PC-9 (cell line): Measurements from ENCODE around the gene SYT1. TPM values are rescaled to one million over a fixed set of nuclear protein-coding genes. Genes with fewer than 3 reads are reported as not detected.

ENCODE experiments used
- BruUV-seq: library from RNA; stranded (reverse); fragments of 400-500 nt; replicated peaks from 2 replicates; lab custom pipeline; 2021; lab: Mats Ljungman, UMichigan
- CTCF ChIA-PET: fragments of 300-600 bp; sonication (Branson Sonifier 250); formaldehyde crosslinking; loops from one replicate; lab custom pipeline; 2022; ENCODE audit warnings: antibody characterized with exemption; lab: Charles Lee
- POLR2A ChIA-PET: fragments of 300-600 bp; sonication (Branson Sonifier 250); formaldehyde crosslinking; loops from one replicate; lab custom pipeline; 2022; ENCODE audit warnings: antibody characterized with exemption; ENCODE audit not compliant: unreplicated experiment; lab: Charles Lee
- DNase-seq, 2 experiments: peaks; one replicate each; pipeline versions ENCODE4 v3.0.0 to v3.0.0-alpha.2; 2015 to 2022; ENCODE audit warnings: mixed read lengths in 1 of 2
- H2AFZ ChIP-seq: fragments of 200-600 bp; sonication (generic); 2 replicates; pipeline ENCODE4 v1.8.1; 2017; ENCODE audit warnings: antibody characterized with exemption
- H3F3A ChIP-seq: fragments of 200-600 bp; sonication (generic); 2 replicates; pipeline ENCODE4 v1.8.1; 2017; ENCODE audit warnings: antibody characterized with exemption, mild to moderate bottlenecking, low read depth; ENCODE audit not compliant: insufficient read depth
- H3K27ac ChIP-seq: fragments of 200-600 bp; sonication (generic); 2 replicates; pipeline ENCODE4 v1.6.1; 2016; ENCODE audit warnings: mixed run types
- H3K27me3 ChIP-seq: fragments of 200-600 bp; sonication (generic); 2 replicates; pipeline ENCODE4 v1.6.1; 2016; ENCODE audit warnings: low read depth, mixed run types; ENCODE audit not compliant: insufficient read depth
- H3K36me3 ChIP-seq: fragments of 200-600 bp; sonication (generic); 2 replicates; pipeline ENCODE4 v1.6.1; 2016; ENCODE audit warnings: low read depth, mixed run types
- H3K4me1 ChIP-seq: fragments of 200-600 bp; sonication (generic); replicated peaks from 2 replicates; pipeline ENCODE4 v1.6.1; 2016; ENCODE audit warnings: mixed run types; ENCODE audit not compliant: insufficient read depth
- H3K4me2 ChIP-seq: fragments of 200-600 bp; sonication (generic); 2 replicates; pipeline ENCODE4 v1.6.1; 2017; ENCODE audit warnings: mixed run types
- H3K4me3 ChIP-seq: fragments of 200-600 bp; sonication (generic); 2 replicates; pipeline ENCODE4 v1.6.1; 2016; ENCODE audit warnings: mixed run types
- H3K79me2 ChIP-seq: fragments of 200-600 bp; sonication (generic); 2 replicates; pipeline ENCODE4 v1.6.1; 2017; ENCODE audit warnings: low read depth, mixed run types
- H3K9me2 ChIP-seq: fragments of 200-600 bp; sonication (generic); 2 replicates; pipeline ENCODE4 v1.8.1; 2017; ENCODE audit warnings: mild to moderate bottlenecking; ENCODE audit not compliant: insufficient read depth
- H3K9me3 ChIP-seq: fragments of 200-600 bp; sonication (generic); 2 replicates; pipeline ENCODE4 v1.8.1; 2016; ENCODE audit warnings: low read depth; ENCODE audit not compliant: insufficient read depth
- H4K20me1 ChIP-seq: fragments of 200-600 bp; sonication (generic); 2 replicates; pipeline ENCODE4 v1.8.1; 2017; ENCODE audit not compliant: insufficient read depth
- EZH2 ChIP-seq: fragments of 200-600 bp; sonication (generic); IDR thresholded peaks from 2 replicates; pipeline ENCODE4 v1.8.0; 2017; ENCODE audit warnings: antibody characterized with exemption, low read depth
- intact Hi-C: fragments of 100-400 bp; cut with micrococcal nuclease; formaldehyde crosslinking; loops from one replicate; pipeline ENCODE4 v1.10.0; 2022; ENCODE audit not compliant: unreplicated experiment
- total RNA-seq: library from RNA; stranded (reverse); gene quantifications from 2 replicates; pipeline ENCODE4 v1.2.3, GENCODE V29; 2021
- TF ChIP-seq, protein P1 (sequence below): fragments of 200-600 bp; sonication (generic); conservative IDR thresholded peaks from 2 replicates; pipeline ENCODE4 v1.6.1; 2017; ENCODE audit warnings: mixed run types, antibody characterized with exemption, mild to moderate bottlenecking, moderate library complexity

SYT1 gene
- total RNA-seq, 1 experiment from 2014 or later, result 1.2 TPM

DNA sequence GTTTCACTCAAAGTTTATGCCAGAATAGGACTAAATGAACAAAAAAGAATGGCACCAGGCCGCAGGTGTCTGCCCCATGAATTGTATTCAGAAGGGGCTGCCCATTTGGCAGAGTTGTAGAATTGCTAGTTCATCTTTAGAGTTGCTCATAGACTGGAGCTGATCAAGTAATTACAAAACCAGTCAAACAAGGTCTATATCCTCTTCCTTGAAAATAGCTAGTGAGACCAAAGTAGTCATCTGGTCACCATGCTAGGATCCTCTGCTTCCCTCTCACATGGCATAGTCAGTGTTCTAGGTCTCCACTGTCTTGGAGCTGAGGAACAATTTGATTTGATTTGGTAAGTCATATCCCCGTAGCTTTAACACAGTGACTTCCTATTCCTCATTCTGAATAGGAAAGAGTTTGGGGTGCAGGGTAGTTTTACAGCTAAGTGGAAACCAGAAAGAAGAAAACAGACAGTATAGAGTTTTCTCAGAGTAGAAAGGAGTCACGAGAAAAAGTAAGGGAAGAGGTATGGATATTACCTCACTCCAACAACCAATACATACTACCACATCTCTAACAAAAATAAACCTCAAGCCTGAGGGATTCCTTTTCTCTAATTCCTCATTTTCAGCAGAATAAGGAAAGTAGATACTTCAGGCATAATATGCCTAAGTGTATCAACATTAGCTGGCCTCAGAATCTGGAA is 574.1 kb downstream of the SYT1 start:
- ChIA-PET POLR2A (no interaction called here), CTCF (no interaction called here)
- Histone ChIP-seq H3K79me2 (no peaks in the 10 kb centered on the region), H3K4me3 (no peak overlapping the region), H3K4me1 (peaks cover 9% of the 10 kb centered on the region), H3K9me3 (no peaks in the 10 kb centered on the region), H2AFZ (no peak overlapping the region), H3K27ac (no peak overlapping the region), H3K36me3 (no peaks in the 10 kb centered on the region), H3F3A (no peaks in the 10 kb centered on the region), H4K20me1 (no peaks in the 10 kb centered on the region), H3K4me2 (no peak overlapping the region), H3K27me3 (no peaks in the 10 kb centered on the region), H3K9me2 (no peaks in the 10 kb centered on the region)
- DNase-seq, result no peak
- intact Hi-C loops, result no loop called here
- BruUV-seq, result no TSS peak
- TF ChIP-seq, protein P1, sequence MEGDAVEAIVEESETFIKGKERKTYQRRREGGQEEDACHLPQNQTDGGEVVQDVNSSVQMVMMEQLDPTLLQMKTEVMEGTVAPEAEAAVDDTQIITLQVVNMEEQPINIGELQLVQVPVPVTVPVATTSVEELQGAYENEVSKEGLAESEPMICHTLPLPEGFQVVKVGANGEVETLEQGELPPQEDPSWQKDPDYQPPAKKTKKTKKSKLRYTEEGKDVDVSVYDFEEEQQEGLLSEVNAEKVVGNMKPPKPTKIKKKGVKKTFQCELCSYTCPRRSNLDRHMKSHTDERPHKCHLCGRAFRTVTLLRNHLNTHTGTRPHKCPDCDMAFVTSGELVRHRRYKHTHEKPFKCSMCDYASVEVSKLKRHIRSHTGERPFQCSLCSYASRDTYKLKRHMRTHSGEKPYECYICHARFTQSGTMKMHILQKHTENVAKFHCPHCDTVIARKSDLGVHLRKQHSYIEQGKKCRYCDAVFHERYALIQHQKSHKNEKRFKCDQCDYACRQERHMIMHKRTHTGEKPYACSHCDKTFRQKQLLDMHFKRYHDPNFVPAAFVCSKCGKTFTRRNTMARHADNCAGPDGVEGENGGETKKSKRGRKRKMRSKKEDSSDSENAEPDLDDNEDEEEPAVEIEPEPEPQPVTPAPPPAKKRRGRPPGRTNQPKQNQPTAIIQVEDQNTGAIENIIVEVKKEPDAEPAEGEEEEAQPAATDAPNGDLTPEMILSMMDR, result no peak
- no peak for TF ChIP-seq EZH2

DNA sequence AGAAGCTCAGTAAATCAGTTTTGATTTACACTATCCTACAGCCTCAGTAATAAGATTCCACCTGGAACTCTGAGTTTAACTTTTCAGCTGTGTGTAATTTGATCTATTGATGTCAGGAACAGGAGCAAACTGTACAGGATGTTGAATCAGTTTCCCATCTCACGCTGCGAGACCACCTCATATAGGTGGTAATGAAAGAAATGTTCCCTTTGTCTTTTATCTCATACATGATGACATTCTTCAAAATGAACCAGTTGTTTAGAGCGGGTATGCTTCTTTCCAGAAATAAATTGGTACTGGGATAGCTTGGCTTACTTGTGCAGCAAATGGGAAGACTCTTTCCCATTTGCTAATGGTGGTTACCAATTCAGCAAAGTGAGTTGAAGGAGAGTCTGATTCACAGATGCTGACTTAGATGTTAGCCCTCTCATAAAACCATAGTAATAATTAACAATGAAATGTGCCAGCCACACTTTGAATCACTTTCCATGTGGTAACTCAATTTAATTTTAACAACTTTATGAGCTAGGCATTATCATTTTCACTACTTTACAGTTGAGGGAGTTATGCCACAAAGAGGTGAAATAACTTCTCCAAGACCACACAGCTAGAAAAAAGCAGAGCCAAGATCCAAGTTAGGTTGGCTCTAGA is 574.7 kb downstream of the SYT1 start:
- DNase-seq, result no peak
- BruUV-seq, result no TSS peak
- Histone ChIP-seq H3K79me2 (no peaks in the 10 kb centered on the region), H3K9me2 (no peaks in the 10 kb centered on the region), H4K20me1 (no peaks in the 10 kb centered on the region), H3K9me3 (no peaks in the 10 kb centered on the region), H3K4me2 (no peak overlapping the region), H2AFZ (no peak overlapping the region), H3K4me3 (no peak overlapping the region), H3K36me3 (no peaks in the 10 kb centered on the region), H3K27ac (no peak overlapping the region), H3K27me3 (no peaks in the 10 kb centered on the region), H3K4me1 (peaks cover 14% of the 10 kb centered on the region), H3F3A (no peaks in the 10 kb centered on the region)
- TF ChIP-seq, protein P1, result no peak
- TF ChIP-seq EZH2, result no peak
- ChIA-PET POLR2A (no interaction called here), CTCF (interaction anchor here (0.7 kb wide), 1 partner anchor 10 kb away, joined by 4 read pairs; no protein-coding TSS in a partner anchor)
- intact Hi-C loops, result no loop called here

- TF ChIP-seq EZH2, result no peak
- TF ChIP-seq, protein P1, result no peak
- H3K9me2 ChIP-seq, result no peaks in the 10 kb centered on the region
- no peaks in the 10 kb centered on the region for H4K20me1 ChIP-seq
- no peak overlapping the region for H3K4me2 ChIP-seq
- ChIA-PET POLR2A (no interaction called here), CTCF (no interaction called here)
- H2AFZ ChIP-seq, result no peak overlapping the region
- BruUV-seq, result no TSS peak
- H3K36me3 ChIP-seq, result no peaks in the 10 kb centered on the region
- no peak for DNase-seq
- intact Hi-C loops, result no loop called here
- H3K27ac ChIP-seq, result no peak overlapping the region
- no peaks in the 10 kb centered on the region for H3K79me2 ChIP-seq
- no peaks in the 10 kb centered on the region for H3K9me3 ChIP-seq
- H3K27me3 ChIP-seq, result no peaks in the 10 kb centered on the region
- H3F3A ChIP-seq, result no peaks in the 10 kb centered on the region
- H3K4me1 ChIP-seq, result peaks cover 15% of the 10 kb centered on the region
- H3K4me3 ChIP-seq, result no peak overlapping the region
Measured at GRCh38 chr12:79441534-79441933, 577.0 kb downstream of the SYT1 start.
